ENCODE measurements around the gene TCF25.

The TCF25 gene

DNA sequence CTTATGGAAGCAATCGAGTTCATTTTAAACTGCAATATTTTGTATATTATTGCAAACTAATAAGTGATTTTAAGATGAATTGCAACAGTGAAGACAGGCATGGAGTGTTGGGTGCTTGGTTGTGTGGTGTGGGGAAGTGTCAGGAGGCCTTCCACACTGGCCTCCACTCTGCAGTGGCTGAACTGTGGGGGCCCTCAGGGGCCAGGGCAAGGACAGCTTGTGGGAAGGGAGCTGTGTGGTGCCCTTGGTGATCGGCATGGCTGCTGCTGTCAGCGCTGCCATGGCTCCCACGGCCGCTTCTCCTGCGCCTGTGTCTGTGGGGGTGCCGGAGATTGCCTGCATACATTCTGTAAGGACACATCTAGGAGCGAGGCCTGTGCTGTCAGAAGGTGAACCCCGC lies 19.2 kb downstream of the TCF25 start:
- Histone ChIP-seq H3K9me3 (ENCODE audit: control insufficient read depth, insufficient read depth, low read depth, low read length) (no peaks in the 10 kb centered on the region), H3K27ac (ENCODE audit: extremely low read depth, low read depth, low read length) (no peak overlapping the region), H3K4me1 (ENCODE audit: control insufficient read depth, insufficient read depth, low read length) (no peaks in the 10 kb centered on the region), H3K36me3 (ENCODE audit: control insufficient read depth in 2 of 2, insufficient read depth in 1 of 2, low read length in 2 of 2) (peaks cover 18 to 84% of the 10 kb centered on the region in 2 experiments; a peak in 2 of 3 replicates), H3K4me3 (ENCODE audit: low read depth, low read length) (no peak overlapping the region)
- ChIA-PET CTCF (interaction anchor here (1.2 kb wide), 1 partner anchor 18 kb away, joined by 3 read pairs; no protein-coding TSS in a partner anchor), POLR2A (no interaction called here)
- TF ChIP-seq ZNF133 (tag by site-specific recombination; IDR thresholded peaks at IDR 0.05) (no peak), ZNF571 (tag by site-specific recombination; IDR thresholded peaks at IDR 0.05) (no peak), PRDM6 (tag by site-specific recombination; IDR thresholded peaks at IDR 0.05) (no peak), SALL2 (tag by site-specific recombination; IDR thresholded peaks at IDR 0.05; ENCODE audit: borderline replicate concordance) (no peak), ZNF585B (tag by site-specific recombination; IDR thresholded peaks at IDR 0.05) (no peak), SCRT1 (tag by site-specific recombination; IDR thresholded peaks at IDR 0.05; ENCODE audit: borderline replicate concordance) (no peak), ZFHX2 (tag by site-specific recombination; conservative IDR thresholded peaks at IDR 0.05) (no peak), KLF17 (tag by site-specific recombination; IDR thresholded peaks at IDR 0.05) (no peak), ZNF610 (tag by site-specific recombination; IDR thresholded peaks at IDR 0.05; ENCODE audit: borderline replicate concordance) (no peak), ZNF629 (tag by site-specific recombination; IDR thresholded peaks at IDR 0.05) (no peak), KLF8 (tag by site-specific recombination; IDR thresholded peaks at IDR 0.05) (no peak), IKZF3 (tag by site-specific recombination; IDR thresholded peaks at IDR 0.05) (no peak), ZNF112 (tag by site-specific recombination; IDR thresholded peaks at IDR 0.05) (no peak), ZNF132 (tag by site-specific recombination; IDR thresholded peaks at IDR 0.05; ENCODE audit: borderline replicate concordance) (no peak)
- TF ChIP-seq, protein P1, sequence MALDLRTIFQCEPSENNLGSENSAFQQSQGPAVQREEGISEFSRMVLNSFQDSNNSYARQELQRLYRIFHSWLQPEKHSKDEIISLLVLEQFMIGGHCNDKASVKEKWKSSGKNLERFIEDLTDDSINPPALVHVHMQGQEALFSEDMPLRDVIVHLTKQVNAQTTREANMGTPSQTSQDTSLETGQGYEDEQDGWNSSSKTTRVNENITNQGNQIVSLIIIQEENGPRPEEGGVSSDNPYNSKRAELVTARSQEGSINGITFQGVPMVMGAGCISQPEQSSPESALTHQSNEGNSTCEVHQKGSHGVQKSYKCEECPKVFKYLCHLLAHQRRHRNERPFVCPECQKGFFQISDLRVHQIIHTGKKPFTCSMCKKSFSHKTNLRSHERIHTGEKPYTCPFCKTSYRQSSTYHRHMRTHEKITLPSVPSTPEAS (tag by site-specific recombination; IDR thresholded peaks at IDR 0.05): no peak
- TF ChIP-seq, protein P2, sequence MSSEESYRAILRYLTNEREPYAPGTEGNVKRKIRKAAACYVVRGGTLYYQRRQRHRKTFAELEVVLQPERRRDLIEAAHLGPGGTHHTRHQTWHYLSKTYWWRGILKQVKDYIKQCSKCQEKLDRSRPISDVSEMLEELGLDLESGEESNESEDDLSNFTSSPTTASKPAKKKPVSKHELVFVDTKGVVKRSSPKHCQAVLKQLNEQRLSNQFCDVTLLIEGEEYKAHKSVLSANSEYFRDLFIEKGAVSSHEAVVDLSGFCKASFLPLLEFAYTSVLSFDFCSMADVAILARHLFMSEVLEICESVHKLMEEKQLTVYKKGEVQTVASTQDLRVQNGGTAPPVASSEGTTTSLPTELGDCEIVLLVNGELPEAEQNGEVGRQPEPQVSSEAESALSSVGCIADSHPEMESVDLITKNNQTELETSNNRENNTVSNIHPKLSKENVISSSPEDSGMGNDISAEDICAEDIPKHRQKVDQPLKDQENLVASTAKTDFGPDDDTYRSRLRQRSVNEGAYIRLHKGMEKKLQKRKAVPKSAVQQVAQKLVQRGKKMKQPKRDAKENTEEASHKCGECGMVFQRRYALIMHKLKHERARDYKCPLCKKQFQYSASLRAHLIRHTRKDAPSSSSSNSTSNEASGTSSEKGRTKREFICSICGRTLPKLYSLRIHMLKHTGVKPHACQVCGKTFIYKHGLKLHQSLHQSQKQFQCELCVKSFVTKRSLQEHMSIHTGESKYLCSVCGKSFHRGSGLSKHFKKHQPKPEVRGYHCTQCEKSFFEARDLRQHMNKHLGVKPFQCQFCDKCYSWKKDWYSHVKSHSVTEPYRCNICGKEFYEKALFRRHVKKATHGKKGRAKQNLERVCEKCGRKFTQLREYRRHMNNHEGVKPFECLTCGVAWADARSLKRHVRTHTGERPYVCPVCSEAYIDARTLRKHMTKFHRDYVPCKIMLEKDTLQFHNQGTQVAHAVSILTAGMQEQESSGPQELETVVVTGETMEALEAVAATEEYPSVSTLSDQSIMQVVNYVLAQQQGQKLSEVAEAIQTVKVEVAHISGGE (tag by site-specific recombination; conservative IDR thresholded peaks at IDR 0.05; ENCODE audit: low read depth): no peak
- TF ChIP-seq, protein P3, sequence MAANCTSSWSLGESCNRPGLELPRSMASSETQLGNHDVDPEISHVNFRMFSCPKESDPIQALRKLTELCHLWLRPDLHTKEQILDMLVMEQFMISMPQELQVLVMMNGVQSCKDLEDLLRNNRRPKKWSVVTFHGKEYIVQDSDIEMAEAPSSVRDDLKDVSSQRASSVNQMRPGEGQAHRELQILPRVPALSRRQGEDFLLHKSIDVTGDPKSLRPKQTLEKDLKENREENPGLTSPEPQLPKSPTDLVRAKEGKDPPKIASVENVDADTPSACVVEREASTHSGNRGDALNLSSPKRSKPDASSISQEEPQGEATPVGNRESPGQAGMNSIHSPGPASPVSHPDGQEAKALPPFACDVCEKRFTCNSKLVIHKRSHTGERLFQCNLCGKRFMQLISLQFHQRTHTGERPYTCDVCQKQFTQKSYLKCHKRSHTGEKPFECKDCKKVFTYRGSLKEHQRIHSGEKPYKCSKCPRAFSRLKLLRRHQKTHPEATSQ (tag by site-specific recombination; IDR thresholded peaks at IDR 0.05): no peak
- TF ChIP-seq, protein P4, sequence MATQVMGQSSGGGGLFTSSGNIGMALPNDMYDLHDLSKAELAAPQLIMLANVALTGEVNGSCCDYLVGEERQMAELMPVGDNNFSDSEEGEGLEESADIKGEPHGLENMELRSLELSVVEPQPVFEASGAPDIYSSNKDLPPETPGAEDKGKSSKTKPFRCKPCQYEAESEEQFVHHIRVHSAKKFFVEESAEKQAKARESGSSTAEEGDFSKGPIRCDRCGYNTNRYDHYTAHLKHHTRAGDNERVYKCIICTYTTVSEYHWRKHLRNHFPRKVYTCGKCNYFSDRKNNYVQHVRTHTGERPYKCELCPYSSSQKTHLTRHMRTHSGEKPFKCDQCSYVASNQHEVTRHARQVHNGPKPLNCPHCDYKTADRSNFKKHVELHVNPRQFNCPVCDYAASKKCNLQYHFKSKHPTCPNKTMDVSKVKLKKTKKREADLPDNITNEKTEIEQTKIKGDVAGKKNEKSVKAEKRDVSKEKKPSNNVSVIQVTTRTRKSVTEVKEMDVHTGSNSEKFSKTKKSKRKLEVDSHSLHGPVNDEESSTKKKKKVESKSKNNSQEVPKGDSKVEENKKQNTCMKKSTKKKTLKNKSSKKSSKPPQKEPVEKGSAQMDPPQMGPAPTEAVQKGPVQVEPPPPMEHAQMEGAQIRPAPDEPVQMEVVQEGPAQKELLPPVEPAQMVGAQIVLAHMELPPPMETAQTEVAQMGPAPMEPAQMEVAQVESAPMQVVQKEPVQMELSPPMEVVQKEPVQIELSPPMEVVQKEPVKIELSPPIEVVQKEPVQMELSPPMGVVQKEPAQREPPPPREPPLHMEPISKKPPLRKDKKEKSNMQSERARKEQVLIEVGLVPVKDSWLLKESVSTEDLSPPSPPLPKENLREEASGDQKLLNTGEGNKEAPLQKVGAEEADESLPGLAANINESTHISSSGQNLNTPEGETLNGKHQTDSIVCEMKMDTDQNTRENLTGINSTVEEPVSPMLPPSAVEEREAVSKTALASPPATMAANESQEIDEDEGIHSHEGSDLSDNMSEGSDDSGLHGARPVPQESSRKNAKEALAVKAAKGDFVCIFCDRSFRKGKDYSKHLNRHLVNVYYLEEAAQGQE (tag by site-specific recombination; IDR thresholded peaks at IDR 0.05): no peak
- TF ChIP-seq, protein P5, sequence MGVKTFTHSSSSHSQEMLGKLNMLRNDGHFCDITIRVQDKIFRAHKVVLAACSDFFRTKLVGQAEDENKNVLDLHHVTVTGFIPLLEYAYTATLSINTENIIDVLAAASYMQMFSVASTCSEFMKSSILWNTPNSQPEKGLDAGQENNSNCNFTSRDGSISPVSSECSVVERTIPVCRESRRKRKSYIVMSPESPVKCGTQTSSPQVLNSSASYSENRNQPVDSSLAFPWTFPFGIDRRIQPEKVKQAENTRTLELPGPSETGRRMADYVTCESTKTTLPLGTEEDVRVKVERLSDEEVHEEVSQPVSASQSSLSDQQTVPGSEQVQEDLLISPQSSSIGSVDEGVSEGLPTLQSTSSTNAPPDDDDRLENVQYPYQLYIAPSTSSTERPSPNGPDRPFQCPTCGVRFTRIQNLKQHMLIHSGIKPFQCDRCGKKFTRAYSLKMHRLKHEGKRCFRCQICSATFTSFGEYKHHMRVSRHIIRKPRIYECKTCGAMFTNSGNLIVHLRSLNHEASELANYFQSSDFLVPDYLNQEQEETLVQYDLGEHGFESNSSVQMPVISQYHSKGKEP (tag by site-specific recombination; IDR thresholded peaks at IDR 0.05): no peak

All from HEK293 (cell line).